ENCODE data around the gene ENPEP. TPM values are rescaled to one million over a fixed set of nuclear protein-coding genes. Genes with fewer than 3 reads are reported as not detected.

ENPEP gene
- total RNA-seq, 1 experiment from 2014 or later: not detected

GRCh38 chr4:110518889-110519490 is 43.0 kb downstream of the ENPEP start:
- Histone ChIP-seq H3K27ac (ENCODE audit: low read length) (no peak overlapping the region), H2AFZ (ENCODE audit: low read length) (no peak overlapping the region), H3F3A (ENCODE audit: low read length, unreplicated experiment) (no peaks in the 10 kb centered on the region), H3K4me1 (ENCODE audit: insufficient read depth, low read length) (no peaks in the 10 kb centered on the region), H3K79me2 (ENCODE audit: low read length) (no peaks in the 10 kb centered on the region), H3K36me3 (ENCODE audit: low read depth, low read length) (no peaks in the 10 kb centered on the region; the same call in 1 of the 2 replicates), H3K9ac (ENCODE audit: low read length) (no peak overlapping the region), H3K4me3 (ENCODE audit: low read length) (no peak overlapping the region), H3K27me3 (ENCODE audit: low read length) (no peaks in the 10 kb centered on the region), H3K9me3 (ENCODE audit: low read length) (no peaks in the 10 kb centered on the region), H3K9me2 (replicated peaks; ENCODE audit: low read length) (no peaks in the 10 kb centered on the region), H3K4me2 (ENCODE audit: low read length) (no peak overlapping the region), H4K20me1 (ENCODE audit: low read length) (no peaks in the 10 kb centered on the region)
- intact Hi-C loops (cut with micrococcal nuclease): loop anchor here (1.0 to 10.0 kb wide), 5 partner anchors 67 to 1513 kb away; partner anchors contain the start of gene ELOVL6
- TF ChIP-seq EZH2phosphoT487 (IDR thresholded peaks at IDR 0.05; ENCODE audit: borderline replicate concordance, low read length) (no peak), EZH2 (IDR thresholded peaks at IDR 0.05; ENCODE audit: low read length, unreplicated experiment) (no peak)
- TF ChIP-seq, protein P1, sequence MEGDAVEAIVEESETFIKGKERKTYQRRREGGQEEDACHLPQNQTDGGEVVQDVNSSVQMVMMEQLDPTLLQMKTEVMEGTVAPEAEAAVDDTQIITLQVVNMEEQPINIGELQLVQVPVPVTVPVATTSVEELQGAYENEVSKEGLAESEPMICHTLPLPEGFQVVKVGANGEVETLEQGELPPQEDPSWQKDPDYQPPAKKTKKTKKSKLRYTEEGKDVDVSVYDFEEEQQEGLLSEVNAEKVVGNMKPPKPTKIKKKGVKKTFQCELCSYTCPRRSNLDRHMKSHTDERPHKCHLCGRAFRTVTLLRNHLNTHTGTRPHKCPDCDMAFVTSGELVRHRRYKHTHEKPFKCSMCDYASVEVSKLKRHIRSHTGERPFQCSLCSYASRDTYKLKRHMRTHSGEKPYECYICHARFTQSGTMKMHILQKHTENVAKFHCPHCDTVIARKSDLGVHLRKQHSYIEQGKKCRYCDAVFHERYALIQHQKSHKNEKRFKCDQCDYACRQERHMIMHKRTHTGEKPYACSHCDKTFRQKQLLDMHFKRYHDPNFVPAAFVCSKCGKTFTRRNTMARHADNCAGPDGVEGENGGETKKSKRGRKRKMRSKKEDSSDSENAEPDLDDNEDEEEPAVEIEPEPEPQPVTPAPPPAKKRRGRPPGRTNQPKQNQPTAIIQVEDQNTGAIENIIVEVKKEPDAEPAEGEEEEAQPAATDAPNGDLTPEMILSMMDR (conservative IDR thresholded peaks at IDR 0.05; ENCODE audit: low read depth, low read length): peak; percentile 59
- no TSS peak for BruUV-seq (replicated peaks)
- POLR2A ChIA-PET (ENCODE audit: unreplicated experiment): no interaction called here
- CTCF ChIA-PET: no interaction called here
- DNase-seq (peak; percentile 45), ATAC-seq (no peak)

GRCh38 chr4:110520886-110521285 is 44.9 kb downstream of the ENPEP start:
- POLR2A ChIA-PET (ENCODE audit: unreplicated experiment): no interaction called here
- H3K4me3 ChIP-seq (ENCODE audit: low read length): no peak overlapping the region

GRCh38 chr4:110526589-110526988 is 50.6 kb downstream of the ENPEP start:
- ATAC-seq: no peak
- H3K27me3 ChIP-seq (ENCODE audit: low read length): no peaks in the 10 kb centered on the region
- intact Hi-C loops (cut with micrococcal nuclease): no loop called here

More at GRCh38 chr4:110520886-110521285, 44.9 kb downstream of the ENPEP start:
- no peak for TF ChIP-seq EZH2phosphoT487 (IDR thresholded peaks at IDR 0.05; ENCODE audit: borderline replicate concordance, low read length)
- TF ChIP-seq, protein P1 (conservative IDR thresholded peaks at IDR 0.05; ENCODE audit: low read depth, low read length): no peak
- TF ChIP-seq EZH2 (IDR thresholded peaks at IDR 0.05; ENCODE audit: low read length, unreplicated experiment): no peak
- H3K4me1 ChIP-seq (ENCODE audit: insufficient read depth, low read length): no peaks in the 10 kb centered on the region
- ATAC-seq (no peak), DNase-seq (no peak)
- no TSS peak for BruUV-seq (replicated peaks)
- CTCF ChIA-PET: no interaction called here
- H3F3A ChIP-seq (ENCODE audit: low read length, unreplicated experiment): no peaks in the 10 kb centered on the region
- no peaks in the 10 kb centered on the region for H4K20me1 ChIP-seq (ENCODE audit: low read length)
- no peak overlapping the region for H3K27ac ChIP-seq (ENCODE audit: low read length)
- H3K79me2 ChIP-seq (ENCODE audit: low read length): no peaks in the 10 kb centered on the region
- H3K9me2 ChIP-seq (replicated peaks; ENCODE audit: low read length): no peaks in the 10 kb centered on the region
- no peak overlapping the region for H3K4me2 ChIP-seq (ENCODE audit: low read length)
- H3K36me3 ChIP-seq (ENCODE audit: low read depth, low read length): no peaks in the 10 kb centered on the region; the same call in 1 of the 2 replicates
- no peak overlapping the region for H3K9ac ChIP-seq (ENCODE audit: low read length)
- no peaks in the 10 kb centered on the region for H3K27me3 ChIP-seq (ENCODE audit: low read length)
- intact Hi-C loops (cut with micrococcal nuclease): no loop called here
- H3K9me3 ChIP-seq (ENCODE audit: low read length): no peaks in the 10 kb centered on the region
- H2AFZ ChIP-seq (ENCODE audit: low read length): no peak overlapping the region

More at GRCh38 chr4:110526589-110526988, 50.6 kb downstream of the ENPEP start:
- Histone ChIP-seq H3K4me3 (ENCODE audit: low read length) (no peak overlapping the region), H3K36me3 (ENCODE audit: low read depth, low read length) (no peaks in the 10 kb centered on the region), H3K4me1 (ENCODE audit: insufficient read depth, low read length) (no peaks in the 10 kb centered on the region), H4K20me1 (ENCODE audit: low read length) (no peaks in the 10 kb centered on the region), H3K79me2 (ENCODE audit: low read length) (no peaks in the 10 kb centered on the region), H3K4me2 (ENCODE audit: low read length) (no peak overlapping the region), H3K9me3 (ENCODE audit: low read length) (no peaks in the 10 kb centered on the region), H3F3A (ENCODE audit: low read length, unreplicated experiment) (no peaks in the 10 kb centered on the region), H2AFZ (ENCODE audit: low read length) (no peak overlapping the region), H3K9ac (ENCODE audit: low read length) (no peak overlapping the region), H3K9me2 (replicated peaks; ENCODE audit: low read length) (no peaks in the 10 kb centered on the region), H3K27ac (ENCODE audit: low read length) (no peak overlapping the region)
- BruUV-seq (replicated peaks): no TSS peak
- DNase-seq: no peak
- TF ChIP-seq EZH2phosphoT487 (IDR thresholded peaks at IDR 0.05; ENCODE audit: borderline replicate concordance, low read length) (no peak), EZH2 (IDR thresholded peaks at IDR 0.05; ENCODE audit: low read length, unreplicated experiment) (no peak)
- TF ChIP-seq, protein P1 (conservative IDR thresholded peaks at IDR 0.05; ENCODE audit: low read depth, low read length): no peak
- POLR2A ChIA-PET (ENCODE audit: unreplicated experiment): no interaction called here
- CTCF ChIA-PET: no interaction called here

All from PC-3 (cell line).